ENCODE results near the gene NFIA.

Gene NFIA

DNA sequence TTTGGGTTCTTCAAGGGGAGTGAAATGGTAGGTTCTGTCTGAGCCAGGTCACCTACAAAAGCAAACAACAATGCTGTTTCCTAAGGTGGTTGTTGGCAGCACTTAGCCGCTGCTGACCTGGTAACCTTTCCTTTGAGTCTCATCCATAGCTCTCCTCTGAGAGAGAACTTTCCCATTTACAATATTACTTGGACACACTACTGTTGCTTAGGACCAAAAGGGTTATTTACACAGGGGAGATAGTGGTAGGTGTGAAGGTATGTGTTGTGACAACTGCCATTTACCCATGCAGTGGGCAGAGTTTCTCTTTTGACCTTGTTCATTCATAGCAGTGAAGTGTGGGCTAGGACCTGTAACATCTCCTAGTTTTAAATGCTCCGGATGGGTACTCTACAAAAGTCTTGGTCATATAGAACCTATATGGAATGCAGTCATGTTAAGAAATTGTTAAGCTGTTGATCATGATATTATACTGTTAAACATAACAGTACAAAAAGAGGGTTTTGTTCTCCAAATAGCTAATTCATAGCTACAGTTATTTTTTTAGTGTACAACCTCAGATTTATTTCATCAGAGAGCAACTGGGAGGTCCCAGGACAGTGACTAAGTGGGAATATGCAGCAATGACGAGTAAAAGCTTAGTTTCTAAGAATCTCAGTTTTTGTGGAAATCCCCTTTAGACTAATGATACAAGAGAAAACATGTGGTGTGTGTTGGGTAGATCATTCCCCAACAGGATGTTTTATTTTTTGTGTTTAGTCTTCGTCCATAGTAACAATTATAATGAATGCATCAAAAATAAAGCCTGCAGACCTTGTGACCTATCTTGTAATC is 219.7 kb downstream of the NFIA start:
- DNase-seq = peak; percentile 71

DNA sequence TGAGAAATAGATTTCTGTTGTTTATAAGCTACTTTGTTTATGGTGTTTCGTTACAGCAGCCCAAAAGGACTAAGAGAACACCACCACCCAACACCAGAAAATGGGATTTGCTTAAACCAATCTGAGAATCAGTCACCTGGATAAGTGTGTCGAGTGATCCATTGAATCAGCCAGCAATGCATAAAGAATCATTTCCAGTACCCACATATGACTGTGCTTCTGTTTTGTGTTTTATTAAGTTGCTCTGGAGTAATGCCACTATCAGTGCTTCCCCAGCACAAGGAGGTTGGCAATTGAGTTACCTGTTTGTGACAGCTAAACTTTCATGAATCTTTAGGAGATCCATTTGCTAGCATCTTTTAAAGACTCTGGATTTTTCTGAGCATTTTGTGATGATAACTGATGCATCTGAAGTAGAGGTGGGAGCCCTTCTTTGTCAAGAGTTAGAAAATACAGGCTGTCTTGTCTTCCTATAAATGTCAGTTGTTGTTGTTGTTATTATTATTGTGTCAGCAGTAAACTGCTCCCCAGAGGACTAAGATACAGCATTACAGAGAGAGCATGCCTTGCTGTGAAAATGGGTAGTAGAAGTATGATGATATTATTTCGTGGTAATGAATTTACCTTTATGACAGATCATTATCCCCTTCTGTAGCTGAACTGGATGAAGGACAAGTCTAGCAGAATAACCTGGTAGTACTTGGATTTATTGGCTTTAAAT is 225.2 kb downstream of the NFIA start:
- no peak for DNase-seq

- no peak for DNase-seq
Observed at GRCh38 chr1:61310057-61310456, 227.7 kb downstream of the NFIA start.

- DNase-seq = no peak
Observed at GRCh38 chr1:61310538-61310937, 228.2 kb downstream of the NFIA start.

DNA sequence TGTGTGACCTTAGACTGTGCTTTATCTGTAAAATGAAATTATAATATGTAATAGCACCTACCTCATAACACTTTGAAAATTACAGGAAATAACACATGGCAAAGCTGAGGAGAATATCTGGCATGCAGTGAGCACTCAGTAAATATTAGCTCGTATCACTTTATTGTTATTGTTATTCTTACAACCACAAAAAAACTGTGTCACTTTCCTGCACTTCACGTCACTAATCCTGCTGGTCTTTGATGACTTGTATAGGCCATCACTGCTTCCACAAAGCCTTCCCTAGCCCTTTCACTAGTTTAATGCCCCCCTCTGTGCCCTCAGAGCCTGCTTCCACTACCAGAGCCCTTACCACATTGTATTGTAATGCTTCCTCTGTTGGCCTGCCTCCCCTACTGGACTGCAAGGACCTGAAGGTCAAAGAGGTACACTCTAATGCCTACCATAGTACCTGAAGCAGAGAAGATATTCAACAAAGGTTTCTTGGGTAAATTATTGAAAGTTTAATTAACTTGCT is 231.6 kb downstream of the NFIA start:
- DNase-seq = no peak

- no peak for DNase-seq
Observed at GRCh38 chr1:61315011-61315410, 232.7 kb downstream of the NFIA start.

DNA sequence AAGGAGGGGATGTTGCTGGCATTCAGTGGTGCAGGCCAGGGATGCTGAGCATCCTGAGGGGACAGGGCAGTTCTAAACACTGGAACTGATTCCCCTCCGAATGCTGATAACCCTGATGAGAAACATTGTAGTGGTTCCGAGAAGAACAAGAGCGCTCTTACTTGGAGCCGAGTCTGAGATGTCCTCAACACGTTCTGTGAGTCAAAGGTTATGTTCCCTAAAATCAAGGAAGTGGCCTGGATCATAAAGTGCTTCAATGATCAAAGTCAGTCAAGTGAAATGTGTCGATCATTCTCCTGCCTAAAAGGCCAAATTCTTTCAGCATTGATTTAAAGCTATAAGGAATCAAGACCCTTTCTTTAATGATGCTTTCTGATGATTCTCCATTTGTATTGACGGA is 234.1 kb downstream of the NFIA start:
- no peak for DNase-seq

- peak; percentile 63 for DNase-seq
Observed at GRCh38 chr1:61318319-61319125, 236.2 kb downstream of the NFIA start.

- no peak for DNase-seq
Observed at GRCh38 chr1:61320575-61320974, 238.2 kb downstream of the NFIA start.

DNA sequence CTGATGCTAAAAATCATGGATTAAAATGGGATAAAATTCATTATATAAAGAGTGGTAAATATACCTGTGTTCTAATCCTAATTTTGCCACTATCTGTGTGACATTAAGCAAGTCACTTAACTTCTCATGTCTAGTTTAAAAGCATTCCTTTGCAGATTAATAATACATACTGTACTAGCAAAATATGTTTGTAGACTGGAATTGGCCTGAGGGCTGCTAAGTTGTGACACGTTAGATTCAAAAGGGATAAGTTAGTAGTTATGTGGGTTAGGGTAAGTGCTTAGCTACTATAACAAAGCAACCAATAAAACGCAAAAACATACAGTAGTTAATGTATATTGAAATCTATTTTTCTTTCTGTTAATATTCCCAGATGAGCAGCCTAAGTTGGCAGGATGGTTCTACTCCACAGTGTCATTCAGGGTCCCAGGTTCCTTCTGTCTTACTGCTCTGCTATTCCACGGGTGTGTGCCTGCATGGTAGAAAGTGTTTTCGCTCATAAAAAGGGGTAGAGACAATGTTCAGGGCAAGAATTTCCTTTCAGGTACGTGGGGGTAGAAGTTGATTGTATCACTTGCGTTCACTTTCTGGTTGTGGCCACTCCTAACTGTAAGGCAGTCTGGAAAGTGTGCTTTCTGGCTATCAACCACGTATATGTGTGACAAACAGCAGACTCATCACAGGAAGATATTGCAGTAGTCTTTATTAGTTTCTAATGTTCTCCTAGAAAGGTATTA is 239.8 kb downstream of the NFIA start:
- DNase-seq = no peak

DNA sequence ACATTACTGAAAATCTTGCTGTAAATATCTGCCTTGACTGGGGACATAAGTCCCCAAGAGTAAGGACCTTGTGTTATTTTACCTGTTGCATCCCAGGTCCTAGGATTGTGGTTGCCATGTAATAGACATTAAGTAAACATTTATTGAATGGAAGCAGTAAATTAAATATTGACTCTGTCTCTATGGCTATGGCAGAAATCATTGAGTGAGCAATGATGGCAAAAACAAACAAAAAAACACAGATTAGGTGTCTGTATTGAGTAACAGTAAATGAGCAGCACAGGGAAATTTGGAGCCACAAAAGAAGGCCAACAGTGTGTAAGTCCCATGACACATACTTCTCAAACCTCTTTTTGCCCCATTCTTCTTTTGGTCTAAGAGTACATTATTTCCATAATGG is 240.4 kb downstream of the NFIA start:
- DNase-seq = no peak

DNA sequence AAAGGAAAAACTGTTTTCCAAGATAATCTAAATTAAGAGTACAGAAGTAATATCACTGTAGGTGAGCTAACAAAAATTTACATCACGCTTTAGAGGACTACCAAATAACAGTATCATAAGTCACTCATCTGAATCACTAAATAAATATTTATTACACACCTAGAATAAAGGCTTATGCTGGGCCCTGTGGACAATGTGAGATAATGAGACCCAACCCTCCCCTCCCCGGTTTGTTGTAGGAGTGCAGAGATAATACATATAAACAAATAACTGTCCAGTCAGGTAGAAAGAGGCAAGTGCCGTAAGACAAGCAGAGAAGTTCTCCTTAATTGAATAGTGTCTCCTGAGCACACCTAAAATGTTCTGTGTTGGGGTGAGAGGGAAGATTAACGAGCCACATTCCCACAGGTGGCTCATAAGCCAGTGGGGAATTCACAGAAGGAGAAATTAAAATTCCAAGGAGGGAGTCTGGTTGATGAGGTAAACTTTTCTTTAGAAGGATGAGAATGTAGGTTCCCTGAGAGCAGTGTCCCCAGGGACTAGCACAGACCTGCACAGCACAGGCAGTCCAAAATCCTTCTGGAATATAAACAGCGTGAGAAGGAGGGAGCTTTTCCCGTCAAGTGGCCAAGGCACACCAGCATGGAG is 241.4 kb downstream of the NFIA start:
- DNase-seq = no peak

DNA sequence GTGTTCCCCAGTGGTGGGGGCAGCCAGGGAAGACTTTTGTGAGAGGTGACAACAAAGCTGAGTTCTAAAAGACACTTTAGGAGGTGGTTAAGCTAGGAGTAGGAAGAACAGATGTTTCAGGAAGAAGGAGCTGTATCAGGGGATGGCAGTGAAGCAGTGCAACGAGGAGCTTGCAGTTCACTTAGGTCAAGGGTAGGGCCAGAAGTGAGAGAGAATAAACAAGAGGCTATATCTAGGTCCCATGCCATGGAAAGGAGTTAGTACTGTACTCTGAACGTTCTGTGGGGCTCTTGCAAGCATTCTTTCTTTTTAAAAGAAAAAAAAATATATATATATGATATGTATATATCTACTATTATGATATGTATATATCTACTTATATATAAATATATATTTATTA is 244.4 kb downstream of the NFIA start:
- no peak for DNase-seq

DNA sequence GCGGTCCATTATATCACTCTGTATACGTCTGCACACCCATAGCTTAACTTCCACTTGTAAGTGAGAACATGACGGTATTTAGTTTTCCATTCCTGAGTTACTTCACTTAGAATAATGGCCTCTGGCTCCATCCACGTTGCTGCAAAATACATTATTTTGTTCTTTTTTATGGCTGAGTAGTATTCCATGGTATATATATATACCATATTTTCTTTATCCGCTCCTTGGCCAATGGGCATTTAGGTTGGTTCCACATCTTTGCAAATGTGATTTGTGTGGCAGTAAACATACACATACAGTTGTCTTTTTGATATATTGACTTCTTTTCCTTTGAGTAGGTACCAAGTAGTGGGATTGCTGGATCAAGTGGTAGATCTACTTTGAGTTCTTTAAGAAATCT is 245.1 kb downstream of the NFIA start:
- no peak for DNase-seq

DNA sequence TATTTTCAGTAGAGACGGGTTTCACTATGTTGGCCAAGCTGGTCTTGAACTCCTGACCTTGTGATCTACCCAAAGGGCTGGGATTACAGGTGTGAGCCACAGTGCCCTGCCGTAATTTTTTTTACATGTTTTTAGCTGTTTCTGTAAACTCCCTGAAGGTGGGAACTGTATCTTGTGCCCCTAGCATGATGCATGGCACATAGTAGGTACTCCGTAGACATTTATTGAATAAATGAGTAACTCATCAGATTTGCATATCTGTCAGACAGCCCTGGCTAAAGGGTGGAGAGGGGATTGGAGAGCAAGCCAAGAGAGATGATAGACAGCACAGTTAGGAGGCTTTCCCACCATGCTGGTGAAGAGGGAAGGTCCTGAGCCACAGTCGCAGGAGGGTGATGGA is 247.2 kb downstream of the NFIA start:
- no peak for DNase-seq

DNA sequence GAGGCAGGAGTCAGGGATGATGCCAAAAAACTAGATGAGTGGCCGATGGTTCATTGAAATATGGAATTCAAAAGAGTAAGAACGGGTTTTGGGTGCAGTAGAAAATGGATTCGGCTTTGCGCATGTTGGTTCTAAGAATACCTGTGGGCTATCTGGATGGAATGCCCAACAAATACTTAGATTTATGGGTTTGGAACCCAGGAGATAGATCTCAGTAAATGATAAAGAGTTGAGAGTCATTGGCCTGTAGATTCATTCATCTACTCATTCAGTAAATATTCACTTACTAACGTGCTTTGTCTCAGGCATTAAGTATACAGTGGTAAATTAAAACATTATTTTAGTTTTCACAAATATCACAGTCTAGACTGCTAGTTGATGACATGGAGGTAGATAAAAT is 247.7 kb downstream of the NFIA start:
- DNase-seq = no peak

DNA sequence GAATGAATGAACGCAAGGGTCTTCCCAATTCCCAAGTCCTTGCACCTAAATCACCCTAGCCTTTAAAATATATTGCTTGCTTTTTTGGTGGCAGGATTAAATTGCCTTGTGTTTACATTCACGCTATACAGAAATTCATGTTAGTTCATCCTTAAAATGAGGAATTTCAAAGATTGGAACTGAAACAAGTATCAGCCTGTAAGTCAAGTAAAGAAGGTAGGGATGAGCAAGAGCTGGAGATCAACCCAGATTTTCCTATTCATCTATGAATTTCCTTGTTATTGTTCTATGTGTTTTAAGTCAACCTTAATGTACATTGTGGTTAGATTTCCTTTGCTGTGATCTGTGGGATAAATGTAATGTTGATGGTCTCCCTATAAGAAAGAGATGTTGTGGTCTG is 248.2 kb downstream of the NFIA start:
- DNase-seq = no peak

DNA sequence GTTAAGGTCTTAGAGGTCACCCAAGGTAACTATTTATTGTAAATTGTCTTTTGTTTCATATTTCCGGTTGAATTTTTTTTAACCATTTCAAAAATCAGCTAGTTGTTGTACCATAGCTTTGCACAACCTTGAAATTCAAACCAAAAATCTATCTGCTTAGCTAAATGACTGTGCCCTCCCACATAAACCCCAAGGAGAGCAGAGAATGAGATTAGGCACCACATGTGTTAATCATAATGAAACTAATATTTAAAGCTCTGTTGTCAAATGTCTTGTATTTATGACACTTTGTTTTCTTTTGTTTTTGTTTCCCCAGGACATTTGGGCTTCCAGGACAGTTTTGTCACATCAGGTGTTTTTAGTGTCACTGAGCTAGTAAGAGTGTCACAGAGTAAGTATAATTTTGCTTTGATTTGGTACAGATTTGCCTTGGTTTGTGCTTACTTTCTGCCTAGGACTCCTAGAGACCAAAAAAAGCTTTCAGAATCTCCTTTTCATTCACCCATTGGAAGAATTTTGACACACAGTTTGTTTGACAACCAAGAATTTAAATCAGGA is 249.9 kb downstream of the NFIA start:
- no peak for DNase-seq

GRCh38 chr1:61332796-61333195 is 250.4 kb downstream of the NFIA start:
- DNase-seq = no peak

DNA sequence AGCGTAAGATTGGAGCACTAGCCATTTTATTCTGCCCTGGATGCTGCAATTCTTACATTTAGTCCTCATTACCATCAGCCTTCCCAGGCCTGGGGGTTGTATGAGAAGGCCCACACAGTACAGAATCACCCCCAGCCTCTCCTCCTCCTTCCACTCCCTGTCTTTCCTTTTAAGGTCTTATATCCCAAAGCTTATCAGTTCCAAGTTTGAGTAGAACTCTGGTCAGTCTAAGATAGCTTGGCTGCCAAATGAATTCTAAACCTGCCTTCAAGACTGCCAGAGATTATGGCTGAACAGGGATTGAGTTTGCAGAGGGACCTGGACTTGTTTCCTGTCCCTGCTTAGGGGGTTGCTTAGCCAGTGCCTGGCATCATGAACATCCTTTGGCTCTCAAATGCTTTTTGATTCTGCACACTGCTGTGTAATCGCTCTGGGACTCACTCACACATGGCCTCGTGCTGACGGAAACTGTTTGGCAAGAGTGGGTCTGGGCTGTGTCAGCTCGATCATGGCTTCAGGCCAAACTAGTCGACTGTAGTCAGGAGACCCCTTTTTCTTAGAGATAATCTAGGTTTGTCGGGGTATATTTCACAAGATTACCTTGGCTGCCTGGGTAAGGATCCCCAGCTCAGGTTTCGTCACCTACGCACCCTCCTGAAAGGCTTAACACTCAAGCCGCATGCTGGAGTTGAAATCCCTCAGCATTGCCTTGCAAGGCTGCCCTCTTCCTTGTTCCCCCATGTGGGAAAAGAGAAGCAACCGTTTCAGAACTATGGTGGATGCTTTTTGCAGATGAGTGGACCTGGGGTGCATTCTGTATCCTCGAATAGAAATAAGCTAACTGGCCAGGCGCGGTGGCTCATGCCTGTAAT is 252.6 kb downstream of the NFIA start:
- no peak for DNase-seq

GRCh38 chr1:61337037-61337436 is 254.7 kb downstream of the NFIA start:
- DNase-seq = no peak

Measured in fibroblast of skin of abdomen (primary cell).